Neutrophil (primary cell): ENCODE data around the gene VRK2.

Experiments used
- H3K27ac ChIP-seq: fragments of 200-600 bp; sonication (generic); 2 replicates; pipeline ENCODE4 v1.5.1; 2016; ENCODE audit warnings: mild to moderate bottlenecking, moderate library complexity
- H3K27me3 ChIP-seq: fragments of 200-600 bp; sonication (generic); 2 replicates; pipeline ENCODE4 v1.6.0; 2016; ENCODE audit warnings: mild to moderate bottlenecking
- H3K36me3 ChIP-seq: fragments of 200-600 bp; sonication (generic); 2 replicates; pipeline ENCODE4 v1.5.1; 2017
- H3K4me1 ChIP-seq, 2 experiments: fragments of 200-600 bp in 1 of 2; sonication (generic) in 1 of 2; 1 replicate in 1 of 2; 2 replicates in 1 of 2; pipeline versions ENCODE4 v1.5.1 to v1.6.1; 2013 to 2016; ENCODE audit warnings: low read depth in 1 of 2, low read length in 1 of 2, mild to moderate bottlenecking in 1 of 2, moderate library complexity in 1 of 2; ENCODE audit not compliant: control insufficient read depth in 1 of 2, insufficient read depth in 1 of 2
- H3K4me3 ChIP-seq, 2 experiments: fragments of 200-600 bp in 1 of 2; sonication (generic) in 1 of 2; 1 replicate in 1 of 2; 2 replicates in 1 of 2; pipeline ENCODE4 v1.5.1; 2013 to 2016; ENCODE audit warnings: low read depth in 1 of 2, low read length in 1 of 2, mild to moderate bottlenecking in 1 of 2, moderate library complexity in 1 of 2
- H3K9me3 ChIP-seq: fragments of 200-600 bp; sonication (generic); 2 replicates; pipeline ENCODE4 v1.5.1; 2016
- CTCF ChIP-seq: fragments of 200-600 bp; sonication (generic); IDR thresholded peaks from 2 replicates; pipeline ENCODE4 v1.5.1; 2016; ENCODE audit warnings: antibody characterized with exemption

VRK2 gene

GRCh38 chr2:58046585-58047372 is at the start of gene VRK2:
VRK2 (plus strand) TSS chr2:58046806; CDS start chr2:58048832, 2,026 bp downstream.
- H3K4me1 ChIP-seq = peaks cover 20 to 25% of the 10 kb centered on the region in 2 experiments
- TF ChIP-seq CTCF = peak; percentile 20
- H3K27ac ChIP-seq = peak within 1 kb of the TSS; percentile 93
- no peaks in the 10 kb centered on the region for H3K27me3 ChIP-seq
- H3K36me3 ChIP-seq = peaks cover 4% of the 10 kb centered on the region
- no peaks in the 10 kb centered on the region for H3K9me3 ChIP-seq
- H3K4me3 ChIP-seq = peak within 1 kb of the TSS; percentile 79 to 88

- Histone ChIP-seq H3K36me3 (no peaks in the 10 kb centered on the region), H3K9me3 (no peaks in the 10 kb centered on the region), H3K27ac (no peak overlapping the region), H3K4me3 (no peak overlapping the region), H3K4me1 (no peaks in the 10 kb centered on the region), H3K27me3 (no peaks in the 10 kb centered on the region)
- no peak for TF ChIP-seq CTCF
These were observed 40.2 kb upstream of the VRK2 start for GRCh38 chr2:58006256-58006951.

GRCh38 chr2:58006952-58007284 is 39.7 kb upstream of the VRK2 start:
- TF ChIP-seq CTCF = no peak
- Histone ChIP-seq H3K27ac (no peak overlapping the region), H3K27me3 (no peaks in the 10 kb centered on the region), H3K9me3 (no peaks in the 10 kb centered on the region), H3K36me3 (no peaks in the 10 kb centered on the region), H3K4me3 (no peak overlapping the region), H3K4me1 (no peaks in the 10 kb centered on the region)

GRCh38 chr2:58010599-58010998 is 36.0 kb upstream of the VRK2 start:
- Histone ChIP-seq H3K9me3 (no peaks in the 10 kb centered on the region), H3K36me3 (no peaks in the 10 kb centered on the region), H3K27me3 (no peaks in the 10 kb centered on the region), H3K4me3 (no peak overlapping the region), H3K27ac (no peak overlapping the region), H3K4me1 (no peaks in the 10 kb centered on the region)
- no peak for TF ChIP-seq CTCF

- H3K4me3 ChIP-seq = no peak overlapping the region
- H3K36me3 ChIP-seq = no peaks in the 10 kb centered on the region
- TF ChIP-seq CTCF = no peak
- no peaks in the 10 kb centered on the region for H3K4me1 ChIP-seq
- no peaks in the 10 kb centered on the region for H3K27me3 ChIP-seq
- no peak overlapping the region for H3K27ac ChIP-seq
- no peaks in the 10 kb centered on the region for H3K9me3 ChIP-seq
These were observed 27.4 kb upstream of the VRK2 start for GRCh38 chr2:58019229-58019628.
